Bronchus fibroblast of lung (primary cell): ENCODE results near the gene WNT2B. TPM values are rescaled to one million over a fixed set of nuclear protein-coding genes. Genes with fewer than 3 reads are reported as not detected.

Experiments used
- total RNA-seq: library from RNA; depleted of rRNA; stranded (reverse); fragments of >200 nt; gene quantifications from 2 replicates; pipeline ENCODE4 v1.2.3, GENCODE V29; 2015

WNT2B gene
- total RNA-seq = 0.50 and 0.74 TPM in 2 replicates

GRCh38 chr1:112508278-112509004 is at the start of gene WNT2B:
WNT2B (plus strand) TSS chr1:112508965; CDS start chr1:112509263, 298 bp downstream.

Other genes with a start within 250 kb of the WNT2B start
- gene CTTNBP2NL, start 112.8 kb upstream of the WNT2B start, total RNA-seq = 10.6 and 12.9 TPM in 2 replicates
- gene ST7L, start 110.2 kb downstream of the WNT2B start, total RNA-seq = 11.6 and 13.4 TPM in 2 replicates
- gene CAPZA1, start 110.9 kb downstream of the WNT2B start, total RNA-seq = 190 and 206 TPM in 2 replicates
- 47.7 and 74.5 TPM in 2 replicates for gene MOV10, start 165.7 kb downstream of the WNT2B start, total RNA-seq
- gene RHOC, start 198.2 kb downstream of the WNT2B start, total RNA-seq = 589 and 632 TPM in 2 replicates
- gene PPM1J, start 206.4 kb downstream of the WNT2B start, total RNA-seq = 1.5 and 2.5 TPM in 2 replicates